HUDEP-2 (cell line): ENCODE data around the gene MYO1B.
"Not testable (repeated sequence)": the region's sequence is repeated elsewhere in the genome, so short reads cannot be mapped to it uniquely, and the experiment has no call there.

Source experiments
- DNase-seq, 76 experiments: peaks; one replicate each; lab custom pipeline; 2025; ENCODE audit not compliant: unreplicated experiment in 76 of 76; lab: John Stamatoyannopoulos, UW

MYO1B gene

GRCh38 chr2:191436368-191437055, 191.3 kb downstream of the MYO1B start:
- no peak for DNase-seq

- no peak for DNase-seq
Measured at GRCh38 chr2:191439481-191439880, 194.3 kb downstream of the MYO1B start.

- no peak for DNase-seq
Measured at GRCh38 chr2:191441496-191442214, 196.5 kb downstream of the MYO1B start.

GRCh38 chr2:191443446-191443845, 198.2 kb downstream of the MYO1B start:
- DNase-seq = no peak

GRCh38 chr2:191446910-191447309, 201.7 kb downstream of the MYO1B start:
- no peak for DNase-seq

- no peak for DNase-seq
Measured at GRCh38 chr2:191451116-191451515, 205.9 kb downstream of the MYO1B start.

- DNase-seq = no peak
Measured at GRCh38 chr2:191452065-191452464, 206.9 kb downstream of the MYO1B start.

- no peak for DNase-seq
Measured at GRCh38 chr2:191453761-191454160, 208.6 kb downstream of the MYO1B start.

- not testable (repeated sequence) for DNase-seq
Measured at GRCh38 chr2:191456506-191456905, 211.3 kb downstream of the MYO1B start.

GRCh38 chr2:191459158-191459557, 214.0 kb downstream of the MYO1B start:
- no peak for DNase-seq

- no peak for DNase-seq
Measured at GRCh38 chr2:191462370-191462769, 217.2 kb downstream of the MYO1B start.

- DNase-seq = no peak
Measured at GRCh38 chr2:191463790-191464189, 218.6 kb downstream of the MYO1B start.

GRCh38 chr2:191465766-191466420, 220.7 kb downstream of the MYO1B start:
- no peak for DNase-seq

- no peak for DNase-seq
Measured at GRCh38 chr2:191467113-191467512, 221.9 kb downstream of the MYO1B start.

- no peak for DNase-seq
Measured at GRCh38 chr2:191470306-191470705, 225.1 kb downstream of the MYO1B start.

GRCh38 chr2:191474464-191474863, 229.3 kb downstream of the MYO1B start:
- DNase-seq = no peak
